GM23248 (cell line): ENCODE results near the gene OSBPL5.

Experiments used
- EZH2 ChIP-seq: fragments of 200-600 bp; sonication (generic); IDR thresholded peaks from 2 replicates; pipeline ENCODE4 v1.6.1; 2018; ENCODE audit warnings: antibody characterized with exemption, mild to moderate bottlenecking; ENCODE audit not compliant: insufficient read depth, poor library complexity, severe bottlenecking
- EZH2phosphoT487 ChIP-seq: fragments of 200-600 bp; sonication (generic); IDR thresholded peaks from 2 replicates; pipeline ENCODE4 v1.6.1; 2018; ENCODE audit warnings: antibody characterized with exemption, moderate library complexity, mild to moderate bottlenecking, low read depth; ENCODE audit not compliant: insufficient read depth

DNA sequence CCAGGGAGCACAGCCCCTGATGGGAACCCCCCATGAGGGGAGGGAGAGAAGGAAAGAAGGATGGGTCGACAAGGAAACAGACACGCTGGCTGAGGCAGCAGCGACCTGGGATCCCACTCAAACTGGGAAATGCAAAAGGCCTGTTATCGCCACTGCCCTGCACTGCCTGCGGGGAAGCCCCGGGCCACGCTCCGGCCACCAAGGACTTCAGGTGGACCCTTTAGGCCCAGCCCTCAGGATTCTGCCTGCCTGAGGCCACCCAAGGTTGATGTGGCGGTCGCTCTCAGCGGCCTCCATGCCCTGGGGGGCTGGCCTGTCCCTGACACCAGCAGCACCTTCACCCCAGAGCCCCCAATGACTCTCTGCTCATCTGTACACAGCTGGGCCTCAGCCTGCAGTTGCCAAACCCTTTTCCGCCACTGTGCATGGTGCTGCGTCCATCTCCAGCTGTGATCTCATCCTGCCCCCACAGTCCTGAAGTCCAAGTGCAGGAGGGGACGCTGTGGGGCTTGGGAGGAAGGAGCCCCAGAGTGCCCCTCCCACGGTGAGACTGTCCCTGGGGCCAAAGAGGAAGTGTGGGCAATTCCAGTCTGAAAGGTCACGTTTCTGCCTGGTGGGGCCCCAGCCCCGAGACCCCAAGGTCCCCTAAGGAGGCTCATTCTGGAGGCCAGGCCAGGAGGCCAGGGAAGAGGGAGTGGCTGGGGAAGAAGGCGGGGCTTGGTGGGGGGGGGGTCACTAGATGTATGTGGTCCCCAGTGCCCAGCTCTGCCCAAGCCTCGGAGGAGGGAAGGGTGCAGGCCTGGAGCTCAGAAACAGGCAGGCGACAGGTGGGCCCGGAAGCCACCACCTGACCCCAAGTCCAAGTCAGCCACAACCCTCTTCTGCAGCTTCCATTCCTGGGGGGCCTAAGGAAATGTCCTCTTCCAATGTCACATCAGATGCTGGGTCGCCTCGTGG is 31.6 kb downstream of the OSBPL5 start:
- no peak for TF ChIP-seq EZH2phosphoT487
- no peak for TF ChIP-seq EZH2
